ENCODE measurements around the gene RAB11FIP4. TPM values are rescaled to one million over a fixed set of nuclear protein-coding genes. Genes with fewer than 3 reads are reported as not detected.

Gene RAB11FIP4
- total and polyA plus RNA-seq, 2 of the 8 experiments (the other 6 are each of a cell fraction or from before 2014, with no cell fraction given), result 21.7 to 53.2 TPM

DNA sequence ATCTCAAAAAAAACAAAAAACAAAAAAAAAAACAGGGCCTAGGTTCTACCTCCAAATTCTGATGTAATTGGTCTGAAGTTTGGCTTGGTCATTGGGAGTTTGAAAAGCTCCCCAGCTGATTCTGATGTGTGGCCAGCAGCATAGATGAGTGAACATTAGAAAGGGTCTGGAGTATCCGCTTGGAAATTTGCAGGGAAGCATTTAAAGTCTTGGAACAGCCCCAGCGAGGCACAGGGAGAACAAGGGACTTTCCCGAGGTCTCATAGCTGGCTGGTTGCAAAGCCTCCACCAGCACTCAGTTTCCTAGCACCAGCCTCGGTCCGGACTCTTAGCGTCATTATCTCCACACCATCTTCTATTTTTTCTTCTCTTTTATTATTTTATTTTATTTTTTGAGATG is 70.8 kb downstream of the RAB11FIP4 start (continued):
- TF ChIP-seq, protein P1, sequence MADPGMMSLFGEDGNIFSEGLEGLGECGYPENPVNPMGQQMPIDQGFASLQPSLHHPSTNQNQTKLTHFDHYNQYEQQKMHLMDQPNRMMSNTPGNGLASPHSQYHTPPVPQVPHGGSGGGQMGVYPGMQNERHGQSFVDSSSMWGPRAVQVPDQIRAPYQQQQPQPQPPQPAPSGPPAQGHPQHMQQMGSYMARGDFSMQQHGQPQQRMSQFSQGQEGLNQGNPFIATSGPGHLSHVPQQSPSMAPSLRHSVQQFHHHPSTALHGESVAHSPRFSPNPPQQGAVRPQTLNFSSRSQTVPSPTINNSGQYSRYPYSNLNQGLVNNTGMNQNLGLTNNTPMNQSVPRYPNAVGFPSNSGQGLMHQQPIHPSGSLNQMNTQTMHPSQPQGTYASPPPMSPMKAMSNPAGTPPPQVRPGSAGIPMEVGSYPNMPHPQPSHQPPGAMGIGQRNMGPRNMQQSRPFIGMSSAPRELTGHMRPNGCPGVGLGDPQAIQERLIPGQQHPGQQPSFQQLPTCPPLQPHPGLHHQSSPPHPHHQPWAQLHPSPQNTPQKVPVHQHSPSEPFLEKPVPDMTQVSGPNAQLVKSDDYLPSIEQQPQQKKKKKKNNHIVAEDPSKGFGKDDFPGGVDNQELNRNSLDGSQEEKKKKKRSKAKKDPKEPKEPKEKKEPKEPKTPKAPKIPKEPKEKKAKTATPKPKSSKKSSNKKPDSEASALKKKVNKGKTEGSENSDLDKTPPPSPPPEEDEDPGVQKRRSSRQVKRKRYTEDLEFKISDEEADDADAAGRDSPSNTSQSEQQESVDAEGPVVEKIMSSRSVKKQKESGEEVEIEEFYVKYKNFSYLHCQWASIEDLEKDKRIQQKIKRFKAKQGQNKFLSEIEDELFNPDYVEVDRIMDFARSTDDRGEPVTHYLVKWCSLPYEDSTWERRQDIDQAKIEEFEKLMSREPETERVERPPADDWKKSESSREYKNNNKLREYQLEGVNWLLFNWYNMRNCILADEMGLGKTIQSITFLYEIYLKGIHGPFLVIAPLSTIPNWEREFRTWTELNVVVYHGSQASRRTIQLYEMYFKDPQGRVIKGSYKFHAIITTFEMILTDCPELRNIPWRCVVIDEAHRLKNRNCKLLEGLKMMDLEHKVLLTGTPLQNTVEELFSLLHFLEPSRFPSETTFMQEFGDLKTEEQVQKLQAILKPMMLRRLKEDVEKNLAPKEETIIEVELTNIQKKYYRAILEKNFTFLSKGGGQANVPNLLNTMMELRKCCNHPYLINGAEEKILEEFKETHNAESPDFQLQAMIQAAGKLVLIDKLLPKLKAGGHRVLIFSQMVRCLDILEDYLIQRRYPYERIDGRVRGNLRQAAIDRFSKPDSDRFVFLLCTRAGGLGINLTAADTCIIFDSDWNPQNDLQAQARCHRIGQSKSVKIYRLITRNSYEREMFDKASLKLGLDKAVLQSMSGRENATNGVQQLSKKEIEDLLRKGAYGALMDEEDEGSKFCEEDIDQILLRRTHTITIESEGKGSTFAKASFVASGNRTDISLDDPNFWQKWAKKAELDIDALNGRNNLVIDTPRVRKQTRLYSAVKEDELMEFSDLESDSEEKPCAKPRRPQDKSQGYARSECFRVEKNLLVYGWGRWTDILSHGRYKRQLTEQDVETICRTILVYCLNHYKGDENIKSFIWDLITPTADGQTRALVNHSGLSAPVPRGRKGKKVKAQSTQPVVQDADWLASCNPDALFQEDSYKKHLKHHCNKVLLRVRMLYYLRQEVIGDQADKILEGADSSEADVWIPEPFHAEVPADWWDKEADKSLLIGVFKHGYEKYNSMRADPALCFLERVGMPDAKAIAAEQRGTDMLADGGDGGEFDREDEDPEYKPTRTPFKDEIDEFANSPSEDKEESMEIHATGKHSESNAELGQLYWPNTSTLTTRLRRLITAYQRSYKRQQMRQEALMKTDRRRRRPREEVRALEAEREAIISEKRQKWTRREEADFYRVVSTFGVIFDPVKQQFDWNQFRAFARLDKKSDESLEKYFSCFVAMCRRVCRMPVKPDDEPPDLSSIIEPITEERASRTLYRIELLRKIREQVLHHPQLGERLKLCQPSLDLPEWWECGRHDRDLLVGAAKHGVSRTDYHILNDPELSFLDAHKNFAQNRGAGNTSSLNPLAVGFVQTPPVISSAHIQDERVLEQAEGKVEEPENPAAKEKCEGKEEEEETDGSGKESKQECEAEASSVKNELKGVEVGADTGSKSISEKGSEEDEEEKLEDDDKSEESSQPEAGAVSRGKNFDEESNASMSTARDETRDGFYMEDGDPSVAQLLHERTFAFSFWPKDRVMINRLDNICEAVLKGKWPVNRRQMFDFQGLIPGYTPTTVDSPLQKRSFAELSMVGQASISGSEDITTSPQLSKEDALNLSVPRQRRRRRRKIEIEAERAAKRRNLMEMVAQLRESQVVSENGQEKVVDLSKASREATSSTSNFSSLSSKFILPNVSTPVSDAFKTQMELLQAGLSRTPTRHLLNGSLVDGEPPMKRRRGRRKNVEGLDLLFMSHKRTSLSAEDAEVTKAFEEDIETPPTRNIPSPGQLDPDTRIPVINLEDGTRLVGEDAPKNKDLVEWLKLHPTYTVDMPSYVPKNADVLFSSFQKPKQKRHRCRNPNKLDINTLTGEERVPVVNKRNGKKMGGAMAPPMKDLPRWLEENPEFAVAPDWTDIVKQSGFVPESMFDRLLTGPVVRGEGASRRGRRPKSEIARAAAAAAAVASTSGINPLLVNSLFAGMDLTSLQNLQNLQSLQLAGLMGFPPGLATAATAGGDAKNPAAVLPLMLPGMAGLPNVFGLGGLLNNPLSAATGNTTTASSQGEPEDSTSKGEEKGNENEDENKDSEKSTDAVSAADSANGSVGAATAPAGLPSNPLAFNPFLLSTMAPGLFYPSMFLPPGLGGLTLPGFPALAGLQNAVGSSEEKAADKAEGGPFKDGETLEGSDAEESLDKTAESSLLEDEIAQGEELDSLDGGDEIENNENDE (IDR thresholded peaks at IDR 0.05; ENCODE audit: insufficient replicate concordance, low read length), result no peak
- TF ChIP-seq SIN3A (conservative IDR thresholded peaks at IDR 0.05 in 1 of 2, IDR thresholded peaks at IDR 0.05 in 1 of 2; ENCODE audit: low read depth in 1 of 2, low read length in 2 of 2) (no peak), CHD2 (IDR thresholded peaks at IDR 0.05; ENCODE audit: low read length) (no peak), SP1 (IDR thresholded peaks at IDR 0.05; ENCODE audit: low read depth, low read length) (no peak), CEBPB (IDR thresholded peaks at IDR 0.05; ENCODE audit: low read depth, low read length) (no peak), TAF1 (IDR thresholded peaks at IDR 0.05; ENCODE audit: low read depth, low read length) (no peak), BCL11A (IDR thresholded peaks at IDR 0.05; ENCODE audit: low read depth in 2 of 2, low read length in 2 of 2) (no peak)
- TF ChIP-seq, protein P2, sequence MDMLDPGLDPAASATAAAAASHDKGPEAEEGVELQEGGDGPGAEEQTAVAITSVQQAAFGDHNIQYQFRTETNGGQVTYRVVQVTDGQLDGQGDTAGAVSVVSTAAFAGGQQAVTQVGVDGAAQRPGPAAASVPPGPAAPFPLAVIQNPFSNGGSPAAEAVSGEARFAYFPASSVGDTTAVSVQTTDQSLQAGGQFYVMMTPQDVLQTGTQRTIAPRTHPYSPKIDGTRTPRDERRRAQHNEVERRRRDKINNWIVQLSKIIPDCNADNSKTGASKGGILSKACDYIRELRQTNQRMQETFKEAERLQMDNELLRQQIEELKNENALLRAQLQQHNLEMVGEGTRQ (IDR thresholded peaks at IDR 0.05; ENCODE audit: low read length), result no peak
